ENCODE data around the gene SERP1. TPM values are rescaled to one million over a fixed set of nuclear protein-coding genes. Genes with fewer than 3 reads are reported as not detected.

SERP1 gene
- total RNA-seq, 4 donors from 2014 or later, result 102 to 136 (median 119) TPM

DNA sequence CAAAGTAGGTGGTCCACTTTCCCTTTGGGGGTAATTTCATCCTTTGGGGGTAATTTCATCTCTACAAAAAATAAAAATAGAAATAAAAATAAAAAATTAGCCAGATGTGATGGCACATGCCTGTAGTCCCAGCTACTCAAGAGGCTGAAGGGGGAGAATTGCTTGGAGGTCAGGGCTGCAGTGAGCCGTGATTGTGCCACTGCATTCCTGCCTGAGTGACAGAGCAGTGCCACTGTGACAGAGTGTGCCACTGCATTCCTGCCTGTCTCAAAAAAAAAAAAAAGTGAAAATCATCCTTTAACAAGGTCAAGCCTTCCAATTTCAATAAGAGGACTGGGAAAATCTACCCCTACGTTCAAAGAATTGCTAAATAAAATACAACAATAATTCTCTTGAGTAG is 22.8 kb downstream of the SERP1 start:
- H3K4me3 ChIP-seq, result no peak overlapping the region
- DNase-seq, result no peak
- no peaks in the 10 kb centered on the region for H3K9me3 ChIP-seq
- H3K27ac ChIP-seq, result no peak overlapping the region
- no peaks in the 10 kb centered on the region for H3K27me3 ChIP-seq
- H3K4me1 ChIP-seq, result no peaks in the 10 kb centered on the region
- H3K36me3 ChIP-seq, result no peaks in the 10 kb centered on the region
- TF ChIP-seq, protein P1, sequence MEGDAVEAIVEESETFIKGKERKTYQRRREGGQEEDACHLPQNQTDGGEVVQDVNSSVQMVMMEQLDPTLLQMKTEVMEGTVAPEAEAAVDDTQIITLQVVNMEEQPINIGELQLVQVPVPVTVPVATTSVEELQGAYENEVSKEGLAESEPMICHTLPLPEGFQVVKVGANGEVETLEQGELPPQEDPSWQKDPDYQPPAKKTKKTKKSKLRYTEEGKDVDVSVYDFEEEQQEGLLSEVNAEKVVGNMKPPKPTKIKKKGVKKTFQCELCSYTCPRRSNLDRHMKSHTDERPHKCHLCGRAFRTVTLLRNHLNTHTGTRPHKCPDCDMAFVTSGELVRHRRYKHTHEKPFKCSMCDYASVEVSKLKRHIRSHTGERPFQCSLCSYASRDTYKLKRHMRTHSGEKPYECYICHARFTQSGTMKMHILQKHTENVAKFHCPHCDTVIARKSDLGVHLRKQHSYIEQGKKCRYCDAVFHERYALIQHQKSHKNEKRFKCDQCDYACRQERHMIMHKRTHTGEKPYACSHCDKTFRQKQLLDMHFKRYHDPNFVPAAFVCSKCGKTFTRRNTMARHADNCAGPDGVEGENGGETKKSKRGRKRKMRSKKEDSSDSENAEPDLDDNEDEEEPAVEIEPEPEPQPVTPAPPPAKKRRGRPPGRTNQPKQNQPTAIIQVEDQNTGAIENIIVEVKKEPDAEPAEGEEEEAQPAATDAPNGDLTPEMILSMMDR (IDR thresholded peaks at IDR 0.05), result no peak
- no peak for TF ChIP-seq POLR2A (IDR thresholded peaks at IDR 0.05)

DNA sequence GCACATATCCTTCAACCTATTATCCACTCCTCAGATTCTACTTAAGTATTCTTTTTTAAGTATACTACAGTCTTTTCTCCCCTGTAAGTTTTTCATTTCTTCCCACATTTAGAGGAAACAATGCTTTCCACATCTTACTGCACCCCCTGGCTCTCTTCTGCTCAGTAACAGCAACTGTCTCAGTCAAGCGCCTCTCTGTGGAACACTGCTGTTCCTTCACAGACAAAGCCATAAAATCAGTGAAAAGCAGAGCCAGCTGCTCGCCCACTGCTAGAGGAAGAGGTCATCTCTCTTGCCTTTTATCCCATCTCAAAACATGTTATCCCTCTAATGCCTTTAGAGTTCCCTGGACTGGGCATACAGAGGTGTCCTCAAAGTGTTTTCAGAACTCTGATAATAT is 24.8 kb downstream of the SERP1 start:
- H3K36me3 ChIP-seq, result no peaks in the 10 kb centered on the region
- H3K9me3 ChIP-seq, result no peaks in the 10 kb centered on the region
- no peaks in the 10 kb centered on the region for H3K27me3 ChIP-seq
- no peaks in the 10 kb centered on the region for H3K4me1 ChIP-seq
- no peak for TF ChIP-seq POLR2A (IDR thresholded peaks at IDR 0.05)
- TF ChIP-seq, protein P1 (IDR thresholded peaks at IDR 0.05), result no peak
- no peak overlapping the region for H3K27ac ChIP-seq
- DNase-seq, result no peak
- no peak overlapping the region for H3K4me3 ChIP-seq

DNA sequence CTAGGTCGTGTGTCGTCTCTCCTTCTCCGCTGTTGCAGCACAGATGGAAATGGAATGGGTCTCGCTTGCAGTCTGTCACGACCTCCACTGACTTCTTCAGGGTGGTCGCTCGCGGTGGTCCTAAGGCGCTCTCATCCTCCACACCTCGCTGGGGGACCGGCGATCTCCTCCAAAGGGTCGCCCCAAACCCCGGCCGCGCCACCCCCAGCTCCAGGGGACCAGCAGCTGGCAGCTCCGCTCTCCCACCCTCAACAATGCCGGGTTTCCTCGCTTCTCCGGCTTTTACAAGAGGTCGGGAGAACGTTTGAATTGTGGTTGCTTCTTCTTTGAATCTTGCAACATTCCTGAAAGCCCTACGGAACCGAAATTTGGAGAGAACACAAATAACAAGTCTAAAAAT is 25.9 kb downstream of the SERP1 start:
- H3K4me3 ChIP-seq, result no peak overlapping the region
- DNase-seq, result no peak
- H3K27ac ChIP-seq, result no peak overlapping the region
- TF ChIP-seq, protein P1 (IDR thresholded peaks at IDR 0.05), result no peak
- H3K4me1 ChIP-seq, result no peaks in the 10 kb centered on the region
- H3K36me3 ChIP-seq, result no peaks in the 10 kb centered on the region
- H3K27me3 ChIP-seq, result no peaks in the 10 kb centered on the region
- H3K9me3 ChIP-seq, result no peaks in the 10 kb centered on the region

DNA sequence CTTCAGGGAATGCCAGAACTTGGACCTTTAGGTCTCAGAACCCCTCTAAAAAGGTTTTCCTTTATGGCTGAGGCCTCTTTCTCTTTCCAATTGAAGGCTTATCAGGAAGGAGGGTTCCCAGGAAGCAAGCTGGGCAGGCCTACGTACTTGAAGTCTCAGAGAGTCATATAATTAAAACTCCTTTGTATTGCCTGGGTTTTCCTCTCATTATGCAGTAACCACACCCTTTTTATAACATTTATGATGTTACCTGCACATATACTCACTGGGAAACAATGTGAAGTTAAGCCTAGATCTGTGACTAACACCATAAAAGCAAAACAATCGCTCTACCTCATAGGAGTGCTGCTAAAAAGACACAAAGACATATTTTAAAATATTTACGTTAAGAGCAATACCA is 27.3 kb downstream of the SERP1 start:
- peak overlapping the region in 2 of 4 donors; percentile 8 to 35 for H3K27ac ChIP-seq
- DNase-seq, result no peak
- H3K36me3 ChIP-seq, result no peaks in the 10 kb centered on the region
- no peaks in the 10 kb centered on the region for H3K27me3 ChIP-seq
- no peak overlapping the region for H3K4me3 ChIP-seq
- H3K4me1 ChIP-seq, result no peaks in the 10 kb centered on the region
- no peaks in the 10 kb centered on the region for H3K9me3 ChIP-seq
- TF ChIP-seq, protein P1 (IDR thresholded peaks at IDR 0.05), result no peak
- TF ChIP-seq POLR2A (IDR thresholded peaks at IDR 0.05), result no peak

DNA sequence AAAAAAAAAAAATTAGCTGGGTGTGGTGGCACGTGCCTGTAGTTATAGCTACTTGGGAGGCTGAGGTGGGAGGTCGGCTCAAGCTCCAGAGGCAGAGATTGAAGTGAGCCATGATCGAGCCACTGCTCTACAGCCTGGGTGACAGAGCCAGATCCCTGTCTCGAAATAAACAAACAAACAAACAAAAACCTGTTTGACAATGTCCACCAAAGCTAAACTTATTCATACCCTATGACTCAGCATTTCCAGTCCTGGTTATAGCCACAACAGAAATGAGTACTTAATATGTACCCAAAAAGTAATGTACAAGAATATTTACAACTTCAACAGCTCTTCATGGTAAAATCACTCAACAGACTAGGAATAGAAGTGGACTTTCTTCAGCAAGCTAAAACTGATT is 31.1 kb downstream of the SERP1 start:
- Histone ChIP-seq H3K27me3 (no peaks in the 10 kb centered on the region), H3K4me3 (no peak overlapping the region), H3K27ac (no peak overlapping the region), H3K36me3 (no peaks in the 10 kb centered on the region), H3K4me1 (no peaks in the 10 kb centered on the region), H3K9me3 (no peaks in the 10 kb centered on the region)
- DNase-seq, result no peak
- TF ChIP-seq POLR2A (IDR thresholded peaks at IDR 0.05), result no peak
- TF ChIP-seq, protein P1 (IDR thresholded peaks at IDR 0.05), result no peak

DNA sequence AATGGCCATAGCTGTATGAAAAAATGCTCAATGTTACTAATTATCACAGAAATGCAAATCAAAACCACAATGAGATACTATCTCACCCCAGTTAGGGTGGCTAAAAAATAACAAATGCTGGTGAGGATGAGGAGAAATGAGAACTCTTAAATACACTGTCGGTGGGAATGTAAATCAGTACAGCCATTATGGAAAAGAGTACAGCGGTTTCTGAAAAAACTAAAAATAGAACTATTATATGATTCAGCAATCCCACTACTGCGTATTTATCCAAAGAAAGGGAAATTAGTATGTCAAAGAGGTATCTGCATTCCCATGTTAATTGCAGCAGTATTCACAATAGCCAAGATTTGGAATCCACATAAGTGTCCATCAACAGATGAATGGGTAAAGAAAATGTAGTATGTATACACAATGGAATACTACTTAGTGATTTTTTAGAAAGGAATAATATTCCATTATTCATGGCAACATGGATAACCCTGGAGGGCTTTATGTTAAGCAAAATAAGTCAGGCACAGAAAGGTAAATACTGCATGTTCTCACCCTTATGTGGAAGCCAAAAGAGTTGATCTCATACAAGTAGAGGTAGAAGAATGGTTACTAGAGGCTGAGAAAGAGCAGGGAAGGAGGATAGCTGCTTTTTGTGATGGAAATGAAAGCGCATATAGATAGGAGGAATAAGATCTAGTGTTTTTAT is 35.0 kb downstream of the SERP1 start:
- Histone ChIP-seq H3K9me3 (no peaks in the 10 kb centered on the region), H3K27me3 (no peaks in the 10 kb centered on the region), H3K4me1 (no peaks in the 10 kb centered on the region), H3K36me3 (no peaks in the 10 kb centered on the region), H3K27ac (no peak overlapping the region), H3K4me3 (no peak overlapping the region)
- DNase-seq, result no peak
- TF ChIP-seq, protein P1 (IDR thresholded peaks at IDR 0.05), result no peak
- TF ChIP-seq POLR2A (IDR thresholded peaks at IDR 0.05), result no peak
